ENCODE measurements around the gene SMIM10L1.

SMIM10L1 gene

GRCh38 chr12:11183011-11183410 lies 12.0 kb downstream of the SMIM10L1 start:
- DNase-seq (ENCODE audit: low read depth in 2 of 2): no peak

GRCh38 chr12:11186837-11187236 lies 15.8 kb downstream of the SMIM10L1 start, which contains the start of gene TAS2R42:
TAS2R42 (minus strand) TSS chr12:11186937; CDS start chr12:11186937, 0 bp downstream.
- DNase-seq (ENCODE audit: low read depth in 2 of 2): no peak

- DNase-seq (ENCODE audit: low read depth in 2 of 2): no peak
These were observed 31.8 kb downstream of the SMIM10L1 start for GRCh38 chr12:11202811-11203210.

GRCh38 chr12:11204173-11204572 lies 33.2 kb downstream of the SMIM10L1 start:
- DNase-seq (ENCODE audit: low read depth in 2 of 2): no peak

- no peak for DNase-seq (ENCODE audit: low read depth in 2 of 2)
These were observed 38.1 kb downstream of the SMIM10L1 start for GRCh38 chr12:11209113-11209512.

Measured in fibroblast of skin of left biceps (primary cell).